Ectodermal cell (in vitro differentiated cells): ENCODE measurements around the gene DMD.
"Not testable (repeated sequence)": the region's sequence is repeated elsewhere in the genome, so short reads cannot be mapped to it uniquely, and the experiment has no call there.

Experiments used
- H3K27ac ChIP-seq: 2 replicates; pipeline ENCODE4 v1.7.0; 2013; ENCODE audit warnings: mild to moderate bottlenecking, low read depth, low read length; ENCODE audit not compliant: insufficient read depth, poor library complexity, severe bottlenecking
- H3K27me3 ChIP-seq: 2 replicates; pipeline ENCODE4 v1.7.0; 2013; ENCODE audit warnings: mild to moderate bottlenecking, low read length; ENCODE audit not compliant: insufficient read depth, control insufficient read depth, poor library complexity, severe bottlenecking
- H3K36me3 ChIP-seq: one replicate; pipeline ENCODE4 v1.7.0; 2013; ENCODE audit warnings: low read length; ENCODE audit not compliant: control insufficient read depth, insufficient read depth
- H3K4me1 ChIP-seq: one replicate; pipeline ENCODE4 v1.7.0; 2013; ENCODE audit warnings: low read length; ENCODE audit not compliant: control insufficient read depth, insufficient read depth
- H3K4me3 ChIP-seq: 2 replicates; pipeline ENCODE4 v1.7.0; 2013; ENCODE audit warnings: low read depth, low read length, control low read depth; ENCODE audit not compliant: insufficient read depth
- H3K9me3 ChIP-seq: 2 replicates; pipeline ENCODE4 v1.7.0; 2013; ENCODE audit warnings: mild to moderate bottlenecking, low read length, moderate library complexity; ENCODE audit not compliant: control insufficient read depth
- WGBS, 2 experiments: methylation state at CpG; one replicate each; pipeline ENCODE4 v1.1.7; 2013; ENCODE audit warnings: missing lambda C conversion rate in 2 of 2; 5-methylcytosine and 5-hydroxymethylcytosine counted together

Gene DMD

DNA sequence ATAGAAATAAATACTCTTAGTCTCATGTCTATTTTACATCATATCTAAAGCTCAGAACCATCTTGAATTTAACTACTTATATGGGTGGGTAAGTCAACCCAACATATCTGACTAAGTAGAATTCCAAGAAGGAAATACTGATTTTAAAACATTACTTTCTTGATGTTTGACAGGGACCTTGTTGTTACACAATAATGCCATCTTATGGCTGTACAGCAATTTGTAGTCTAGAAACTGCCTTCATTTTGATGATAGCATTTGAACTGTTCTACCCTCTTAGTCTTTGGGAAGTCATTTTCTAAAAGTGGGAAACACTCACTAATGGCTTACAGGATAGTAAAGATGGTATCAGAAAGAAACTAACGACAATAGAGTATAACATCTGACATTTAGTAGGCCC lies 929.5 kb downstream of the DMD start:
- Histone ChIP-seq H3K27me3 (no peaks in the 10 kb centered on the region), H3K4me1 (no peaks in the 10 kb centered on the region), H3K36me3 (no peaks in the 10 kb centered on the region), H3K4me3 (no peak overlapping the region), H3K9me3 (no peaks in the 10 kb centered on the region), H3K27ac (no peak overlapping the region)
- 100% methylated on average over 1 of the region's 1 CpG; no CpG with 5 or more reads in 1 of the 2 experiments for WGBS, 2 experiments

DNA sequence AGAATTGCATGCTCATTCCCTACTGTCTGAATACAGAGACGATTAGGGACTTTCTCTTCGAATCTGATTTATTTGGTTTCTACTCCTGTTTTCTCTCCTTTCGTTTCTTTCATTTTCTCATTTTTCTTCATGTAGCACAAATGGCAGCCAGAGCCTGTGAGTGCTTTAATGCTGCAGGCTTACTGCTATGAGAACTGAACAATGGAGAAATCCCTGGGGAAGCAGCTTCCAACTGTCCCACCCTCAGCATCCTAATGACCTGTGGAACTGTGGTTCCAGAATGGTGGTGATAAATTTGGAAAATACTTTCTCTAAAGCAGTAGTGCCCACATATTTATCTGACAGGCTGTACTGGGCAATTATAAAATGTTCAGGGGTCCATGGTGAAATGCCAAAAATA lies 930.4 kb downstream of the DMD start:
- Histone ChIP-seq H3K9me3 (no peaks in the 10 kb centered on the region), H3K27me3 (no peaks in the 10 kb centered on the region), H3K36me3 (no peaks in the 10 kb centered on the region), H3K4me1 (no peaks in the 10 kb centered on the region), H3K27ac (no peak overlapping the region), H3K4me3 (no peak overlapping the region)
- 90 to 100% methylated on average over 3 of the region's 3 CpGs for WGBS, 2 experiments

DNA sequence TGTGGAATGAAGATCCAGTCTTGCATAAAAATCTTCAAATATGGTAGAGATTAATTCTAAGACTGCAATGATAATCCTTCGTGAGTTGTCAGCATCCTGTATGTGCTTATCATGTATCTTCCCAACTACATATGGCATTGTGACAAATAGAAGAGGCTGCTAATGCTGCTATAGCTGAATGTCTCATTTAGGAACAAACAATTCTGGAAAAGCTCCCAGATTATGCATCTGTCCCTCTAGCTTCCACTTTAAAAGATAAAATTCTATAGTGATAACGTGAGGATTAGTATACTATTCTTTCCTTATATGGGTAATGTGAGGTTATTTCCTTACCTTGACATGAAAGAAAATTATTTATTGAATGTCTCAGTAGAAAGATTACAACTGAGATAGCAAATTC lies 930.9 kb downstream of the DMD start:
- WGBS, 2 experiments = no CpG with 5 or more reads among the region's 2 CpGs
- no peaks in the 10 kb centered on the region for H3K36me3 ChIP-seq
- H3K4me1 ChIP-seq = no peaks in the 10 kb centered on the region
- H3K9me3 ChIP-seq = no peaks in the 10 kb centered on the region
- no peak overlapping the region for H3K27ac ChIP-seq
- no peak overlapping the region for H3K4me3 ChIP-seq
- H3K27me3 ChIP-seq = no peaks in the 10 kb centered on the region

DNA sequence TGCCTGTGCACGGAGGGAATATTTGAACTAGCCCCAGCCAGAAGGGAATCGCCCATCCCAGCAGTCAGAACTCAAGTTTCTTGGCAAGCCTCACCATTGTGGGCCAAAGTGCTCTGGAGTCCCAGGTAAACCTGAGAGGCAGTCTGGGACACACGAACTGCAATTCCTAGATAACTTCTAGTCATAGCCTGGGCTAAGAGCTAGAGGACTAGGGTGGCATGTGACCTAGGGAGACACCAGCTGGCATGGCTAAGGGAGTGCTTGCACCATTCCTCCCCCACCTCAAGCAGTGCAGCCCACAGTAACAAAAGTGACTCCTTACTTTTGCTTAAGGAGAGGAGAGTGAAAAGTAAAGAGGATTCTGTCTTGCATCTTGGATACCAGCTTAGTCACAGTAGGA lies 935.2 kb downstream of the DMD start:
- H3K27me3 ChIP-seq = no peaks in the 10 kb centered on the region
- no peaks in the 10 kb centered on the region for H3K4me1 ChIP-seq
- no peaks in the 10 kb centered on the region for H3K36me3 ChIP-seq
- H3K9me3 ChIP-seq = no peaks in the 10 kb centered on the region
- H3K27ac ChIP-seq = no peak overlapping the region
- no peak overlapping the region for H3K4me3 ChIP-seq
- WGBS, 2 experiments = 88 to 92% methylated on average over 3 of the region's 3 CpGs

DNA sequence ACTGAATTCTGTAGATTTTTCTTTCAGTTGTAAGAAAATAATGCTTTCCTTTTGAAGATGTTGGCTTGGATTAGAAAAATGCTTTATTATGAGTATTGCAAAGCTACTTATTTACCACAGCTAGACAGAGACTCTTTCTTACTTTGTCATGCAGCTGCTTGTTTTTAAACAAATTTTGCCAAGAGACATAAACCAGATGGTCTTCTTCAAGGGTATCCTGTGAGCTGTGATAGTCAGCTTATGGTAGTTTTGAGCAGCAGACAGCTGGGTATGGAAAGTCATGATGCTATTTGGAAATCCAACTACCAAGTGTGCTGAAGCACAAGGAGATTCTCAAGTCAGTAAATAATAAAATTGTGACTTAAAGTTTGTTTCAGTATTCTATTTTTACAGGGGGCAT lies 941.5 kb downstream of the DMD start:
- Histone ChIP-seq H3K27ac (no peak overlapping the region), H3K36me3 (no peaks in the 10 kb centered on the region), H3K9me3 (no peaks in the 10 kb centered on the region), H3K27me3 (no peaks in the 10 kb centered on the region), H3K4me1 (no peaks in the 10 kb centered on the region), H3K4me3 (no peak overlapping the region)

DNA sequence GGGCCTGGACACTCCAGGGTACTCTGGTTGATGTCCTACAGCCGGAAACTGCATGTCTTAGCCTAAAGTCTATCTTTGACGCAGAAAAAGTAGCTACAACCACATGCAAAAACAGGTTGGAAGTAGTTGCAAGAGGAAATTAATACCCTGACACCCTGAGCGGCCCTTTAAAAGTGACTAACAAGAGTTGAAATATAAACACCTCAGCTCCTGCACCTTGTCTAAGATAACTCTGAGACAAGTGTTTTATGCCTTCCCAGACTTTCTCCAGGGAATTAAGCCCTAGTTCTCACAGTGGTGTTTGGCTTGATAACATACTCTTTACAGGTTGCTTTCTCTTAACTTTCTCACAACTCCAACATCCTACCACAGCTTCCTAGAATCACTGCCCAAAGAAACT lies 943.1 kb downstream of the DMD start:
- Histone ChIP-seq H3K9me3 (no peaks in the 10 kb centered on the region), H3K27me3 (no peaks in the 10 kb centered on the region), H3K4me3 (no peak overlapping the region), H3K4me1 (no peaks in the 10 kb centered on the region), H3K36me3 (no peaks in the 10 kb centered on the region), H3K27ac (no peak overlapping the region)
- WGBS, 2 experiments = 91 to 94% methylated on average over 3 of the region's 3 CpGs

DNA sequence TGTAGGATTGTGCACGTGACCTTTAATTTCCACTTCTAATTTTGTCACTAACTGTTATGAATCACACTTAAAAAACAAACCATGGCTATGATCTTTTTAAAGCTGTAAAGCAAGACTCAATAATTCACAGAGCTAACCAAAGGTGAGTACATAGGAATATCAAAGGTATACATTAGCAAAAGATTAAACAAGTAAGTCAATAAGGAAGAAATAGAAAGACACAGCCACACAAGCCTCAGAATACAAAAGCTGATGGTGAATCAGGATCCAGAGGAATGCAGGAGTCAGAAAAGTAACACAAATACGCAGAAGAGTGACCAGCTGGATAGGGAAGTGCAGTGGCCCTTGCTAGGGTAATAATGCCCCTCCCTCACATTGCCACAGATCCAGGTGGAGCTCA lies 943.6 kb downstream of the DMD start:
- H3K27me3 ChIP-seq = no peaks in the 10 kb centered on the region
- 72 to 80% methylated on average over 1 to 2 of the region's 2 CpGs for WGBS, 2 experiments
- no peaks in the 10 kb centered on the region for H3K36me3 ChIP-seq
- H3K4me3 ChIP-seq = no peak overlapping the region
- H3K27ac ChIP-seq = no peak overlapping the region
- no peaks in the 10 kb centered on the region for H3K4me1 ChIP-seq
- no peaks in the 10 kb centered on the region for H3K9me3 ChIP-seq

DNA sequence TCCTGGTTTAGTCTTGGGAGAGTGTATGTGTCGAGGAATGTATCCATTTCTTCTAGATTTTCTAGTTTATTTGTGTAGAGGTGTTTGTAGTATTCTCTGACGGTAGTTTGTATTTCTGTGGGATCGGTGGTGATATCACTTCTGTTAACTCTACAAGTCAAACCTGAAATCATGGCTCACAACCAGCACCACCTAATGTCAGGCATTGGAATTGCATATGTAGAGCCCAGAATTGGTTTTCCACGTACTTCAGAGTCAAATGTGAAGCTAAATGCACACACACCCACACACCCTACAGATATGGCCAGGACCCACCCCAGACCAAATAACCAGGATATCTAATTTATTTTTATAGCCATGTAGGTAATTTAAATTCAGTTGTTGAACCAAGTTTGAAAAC lies 964.7 kb downstream of the DMD start:
- 32% methylated on average over 3 of the region's 4 CpGs; no CpG with 5 or more reads in 1 of the 2 experiments for WGBS, 2 experiments
- H3K4me1 ChIP-seq, H3K4me3 ChIP-seq, H3K27ac ChIP-seq, H3K36me3 ChIP-seq, H3K27me3 ChIP-seq, H3K9me3 ChIP-seq: not testable (repeated sequence)

DNA sequence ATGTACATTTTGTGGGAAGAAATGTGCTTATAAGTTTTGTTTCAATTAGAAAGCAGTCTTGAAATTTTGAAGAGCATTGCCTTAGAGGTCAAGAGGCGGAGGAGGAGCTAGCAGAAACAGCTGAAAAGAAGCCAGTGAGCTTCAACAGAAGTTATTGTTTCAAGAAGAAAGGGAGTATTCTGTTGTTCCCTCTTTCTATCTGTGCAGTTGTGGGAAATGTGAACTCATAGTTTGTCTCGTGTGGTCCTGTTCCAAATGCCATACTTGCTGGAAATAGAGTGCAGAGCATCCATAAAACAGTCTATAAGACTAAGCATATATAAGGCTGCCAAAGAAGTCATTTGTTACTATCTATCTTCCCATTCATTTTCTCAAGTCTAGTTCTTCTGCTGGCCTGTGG lies 1015.7 kb downstream of the DMD start:
- no peaks in the 10 kb centered on the region for H3K27me3 ChIP-seq
- H3K36me3 ChIP-seq = no peaks in the 10 kb centered on the region
- no peaks in the 10 kb centered on the region for H3K4me1 ChIP-seq
- H3K27ac ChIP-seq = no peak overlapping the region
- H3K4me3 ChIP-seq = no peak overlapping the region
- H3K9me3 ChIP-seq = no peaks in the 10 kb centered on the region
- WGBS, 2 experiments = 91 to 92% methylated on average over 1 to 2 of the region's 2 CpGs

DNA sequence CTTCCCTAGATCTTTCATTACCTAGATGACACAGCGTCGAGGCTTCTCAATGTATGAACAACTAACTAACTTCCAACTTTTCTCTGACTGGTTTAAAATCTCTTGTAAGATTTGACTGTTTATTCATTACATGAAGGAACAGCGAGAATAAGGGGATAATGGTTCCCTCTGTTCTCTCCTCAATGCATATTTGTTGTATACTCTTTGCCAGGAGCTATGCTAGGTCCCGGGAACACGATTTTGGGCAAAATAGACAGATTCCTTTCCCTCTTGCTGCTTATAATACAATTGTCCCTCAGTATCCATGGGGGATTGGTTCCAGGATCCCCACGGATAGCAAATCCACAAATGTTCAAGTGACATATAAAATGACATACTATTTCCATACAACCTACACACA lies 1020.0 kb downstream of the DMD start:
- no peaks in the 10 kb centered on the region for H3K9me3 ChIP-seq
- H3K4me1 ChIP-seq = no peaks in the 10 kb centered on the region
- no peak overlapping the region for H3K4me3 ChIP-seq
- H3K27me3 ChIP-seq = no peaks in the 10 kb centered on the region
- H3K36me3 ChIP-seq = no peaks in the 10 kb centered on the region
- WGBS, 2 experiments = 89 to 97% methylated on average over 5 to 6 of the region's 6 CpGs
- H3K27ac ChIP-seq = no peak overlapping the region

DNA sequence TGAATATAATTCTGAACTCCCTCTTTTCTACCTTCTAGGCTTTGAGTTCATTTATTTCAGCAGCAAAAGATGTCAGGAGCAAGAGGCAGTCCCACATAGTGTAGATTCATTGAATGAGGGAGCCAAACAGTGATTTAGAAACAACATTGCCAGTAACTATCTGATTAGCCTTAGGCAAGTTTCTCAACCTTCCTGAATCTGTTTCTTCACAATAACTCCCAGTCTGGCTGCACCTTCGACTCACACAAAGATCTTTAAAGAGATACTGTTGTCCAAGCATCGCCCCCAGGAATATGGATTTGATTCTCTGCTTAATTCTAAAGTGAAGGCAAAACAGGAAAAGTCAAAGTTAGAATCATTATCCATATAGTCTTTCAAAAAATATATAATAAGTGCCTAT lies 1026.2 kb downstream of the DMD start:
- H3K27ac ChIP-seq = no peak overlapping the region
- no peaks in the 10 kb centered on the region for H3K27me3 ChIP-seq
- H3K36me3 ChIP-seq = no peaks in the 10 kb centered on the region
- 100% methylated on average over 1 of the region's 2 CpGs for WGBS, 2 experiments
- H3K9me3 ChIP-seq = no peaks in the 10 kb centered on the region
- H3K4me3 ChIP-seq = no peak overlapping the region
- H3K4me1 ChIP-seq = no peaks in the 10 kb centered on the region
